A549 (cell line): ENCODE data around the gene RNF34. TPM values are rescaled to one million over a fixed set of nuclear protein-coding genes. Genes with fewer than 3 reads are reported as not detected.

Source experiments
- ATAC-seq, 2 experiments: fragments of 200-7000 bp in 1 of 2; fragments of >200 bp in 1 of 2; cut with Nextera tagmentation in 1 of 2; cut with Tn5 transposase in 1 of 2; 3 replicates each; pipeline versions ENCODE4 v1.8.0 to v1.9.1; 2018 to 2020; ENCODE audit warnings: mild to moderate bottlenecking in 1 of 2, moderate library complexity in 1 of 2
- CTCF ChIA-PET: fragments of 300-600 bp; sonication (Branson Sonifier 250); formaldehyde crosslinking; extraction: SDS; loops from one replicate; lab custom pipeline; 2021; ENCODE audit warnings: antibody characterized with exemption, inconsistent platforms; lab: Yijun Ruan, JAX
- POLR2A ChIA-PET: fragments of 350-600 bp; formaldehyde crosslinking; extraction: SDS; loops from one replicate; lab custom pipeline; 2021; ENCODE audit warnings: antibody characterized with exemption, inconsistent platforms; lab: Yijun Ruan, JAX
- DNase-seq, 2 experiments: peaks; one replicate each; pipeline versions ENCODE4 v3.0.0 to v3.0.0-alpha.2; 2011 to 2016; ENCODE audit warnings: low read depth in 1 of 2, low spot score in 1 of 2
- FAIRE-seq: peaks from 2 replicates; lab custom pipeline; 2011; peaks lifted over from hg19 to GRCh38; lab: Jason Lieb, UNC
- H3K27ac ChIP-seq, 2 experiments: fragments of >200 bp; sonication (Bioruptor Twin); formaldehyde crosslinking; 3 replicates each; pipeline ENCODE4 v1.5.1; 2016 to 2017
- H3K4me1 ChIP-seq: fragments of >200 bp; sonication (Bioruptor Twin); formaldehyde crosslinking; 3 replicates; pipeline ENCODE4 v1.6.1; 2016
- H3K4me2 ChIP-seq: fragments of >200 bp; sonication (Bioruptor Twin); formaldehyde crosslinking; 3 replicates; pipeline ENCODE4 v1.6.1; 2016
- H3K4me3 ChIP-seq: fragments of >200 bp; sonication (Bioruptor Twin); formaldehyde crosslinking; 3 replicates; pipeline ENCODE4 v1.5.1; 2016
- H3K9me3 ChIP-seq: fragments of >200 bp; sonication (Bioruptor Twin); formaldehyde crosslinking; 3 replicates; pipeline ENCODE4 v1.6.1; 2016
- BHLHE40 ChIP-seq: IDR thresholded peaks from 2 replicates; pipeline ENCODE4 v1.6.1; 2012; ENCODE audit warnings: low read depth, low read length, inconsistent platforms
- CEBPB ChIP-seq, 2 experiments: fragments of >200 bp in 1 of 2; sonication (Bioruptor Twin) in 1 of 2; formaldehyde crosslinking in 1 of 2; IDR thresholded peaks; 2 replicates each; pipeline ENCODE4 v1.6.1; 2012 to 2016
- CHD2 ChIP-seq: fragments of 150-350 bp; IDR thresholded peaks from 2 replicates; pipeline ENCODE4 v1.6.1; 2014; ENCODE audit warnings: low read length; ENCODE audit not compliant: partially characterized antibody
- E2F6 ChIP-seq: IDR thresholded peaks from 2 replicates; pipeline ENCODE4 v1.6.1; 2012; ENCODE audit warnings: low read depth, borderline replicate concordance
- EHMT2 ChIP-seq: fragments of 200-600 bp; sonication (generic); IDR thresholded peaks from 2 replicates; pipeline ENCODE4 v1.6.1; 2016; ENCODE audit warnings: antibody characterized with exemption, low read depth, mild to moderate bottlenecking, moderate library complexity
- ESRRA ChIP-seq: fragments of 150-350 bp; IDR thresholded peaks from 2 replicates; pipeline ENCODE4 v1.6.1; 2014; ENCODE audit warnings: mild to moderate bottlenecking, low read length, borderline replicate concordance
- FOSL2 ChIP-seq, 2 experiments: fragments of 450-650 bp in 1 of 2; fragments of >200 bp in 1 of 2; sonication (Bioruptor Twin) in 1 of 2; formaldehyde crosslinking; IDR thresholded peaks; 2 replicates each; pipeline versions ENCODE4 v1.5.0 to v1.6.1; 2016 to 2020; ENCODE audit warnings: mild to moderate bottlenecking in 1 of 2, moderate library complexity in 1 of 2
- FOXS1 ChIP-seq: fragments of 250-450 bp; sonication (Bioruptor Pico); IDR thresholded peaks from 2 replicates; pipeline ENCODE4 v1.5.0; 2020; ENCODE audit warnings: mild to moderate bottlenecking, moderate library complexity
- JUN ChIP-seq, 2 experiments: fragments of >200 bp; sonication (Bioruptor Twin); formaldehyde crosslinking; IDR thresholded peaks; 2 replicates in 1 of 2; 3 replicates in 1 of 2; pipeline ENCODE4 v1.6.1; 2016 to 2017
- KDM5A ChIP-seq: fragments of 200-600 bp; sonication (generic); IDR thresholded peaks from 2 replicates; pipeline ENCODE4 v1.6.1; 2016; ENCODE audit warnings: antibody characterized with exemption, mild to moderate bottlenecking
- MAX ChIP-seq: IDR thresholded peaks from 2 replicates; pipeline ENCODE4 v1.6.1; 2012
- MAZ ChIP-seq: fragments of 150-350 bp; IDR thresholded peaks from 2 replicates; pipeline ENCODE4 v1.6.1; 2014; ENCODE audit warnings: antibody characterized with exemption, low read depth, low read length, borderline replicate concordance
- NPAS2 ChIP-seq: fragments of 250-450 bp; sonication (Bioruptor Pico); IDR thresholded peaks from 2 replicates; pipeline ENCODE4 v1.8.0; 2022; ENCODE audit warnings: mild to moderate bottlenecking, moderate library complexity, borderline replicate concordance
- NR3C1 ChIP-seq: fragments of >200 bp; sonication (Bioruptor Twin); formaldehyde crosslinking; IDR thresholded peaks from 3 replicates; pipeline ENCODE4 v1.6.1; 2017
- PBX3 ChIP-seq: IDR thresholded peaks from 2 replicates; pipeline ENCODE4 v1.6.1; 2012
- PHF8 ChIP-seq: fragments of 200-600 bp; sonication (generic); IDR thresholded peaks from 2 replicates; pipeline ENCODE4 v1.6.1; 2016; ENCODE audit warnings: low read depth, mild to moderate bottlenecking, antibody characterized with exemption, moderate library complexity, borderline replicate concordance
- POLR2AphosphoS2 ChIP-seq: conservative IDR thresholded peaks from 2 replicates; pipeline ENCODE4 v1.6.1; 2012; ENCODE audit warnings: low read length, improper control_type of control experiment, inconsistent platforms
- RARB ChIP-seq: fragments of 250-450 bp; sonication (Bioruptor Pico); IDR thresholded peaks from 2 replicates; pipeline ENCODE4 v1.8.0; 2021; ENCODE audit warnings: mild to moderate bottlenecking, moderate library complexity
- REST ChIP-seq: fragments of 200-600 bp; sonication (generic); IDR thresholded peaks from 2 replicates; pipeline ENCODE4 v1.6.1; 2016; ENCODE audit warnings: antibody characterized with exemption, mild to moderate bottlenecking, moderate library complexity
- RFX5 ChIP-seq: fragments of 450-650 bp; IDR thresholded peaks from 2 replicates; pipeline ENCODE4 v1.7.1; 2014; ENCODE audit warnings: antibody characterized with exemption, mild to moderate bottlenecking, moderate library complexity
- ZC3H11A ChIP-seq: fragments of 450-650 bp; IDR thresholded peaks from 2 replicates; pipeline ENCODE4 v1.6.1; 2014; ENCODE audit warnings: antibody characterized with exemption, mild to moderate bottlenecking
- ZNF302 ChIP-seq: fragments of 250-450 bp; sonication (Bioruptor Pico); IDR thresholded peaks from 2 replicates; pipeline ENCODE4 v1.9.0; 2021; ENCODE audit warnings: inconsistent platforms, mild to moderate bottlenecking, moderate library complexity
- WGBS: methylation state at CpG from one replicate; pipeline ENCODE4 v1.1.6; 2017; ENCODE audit errors: missing lambda C conversion rate; 5-methylcytosine and 5-hydroxymethylcytosine counted together
- polyA plus RNA-seq, 4 experiments: library from polyadenylated mRNA; depleted of rRNA in 3 of 4; stranded (reverse); fragments of >200 nt; fragmentation: RNase III in 1 of 4; extraction: RNeasy Plus Mini Kit Qiagen cat#74134 plus additional on column Dnase treatment in 1 of 4; gene quantifications; 2 replicates in 3 of 4; 3 replicates in 1 of 4; pipeline ENCODE4 v1.2.3, GENCODE V29; 2011 to 2017

The RNF34 gene
- polyA plus RNA-seq, 2 of the 4 experiments (the other 2 are of a cell fraction): 44.5 to 59.4 TPM

- DNase-seq: no peak
- no peak for FAIRE-seq
- 88% methylated on average over 18 of the region's 18 CpGs for WGBS
- Histone ChIP-seq H3K4me2 (no peak overlapping the region), H3K4me3 (no peak overlapping the region), H3K4me1 (no peaks in the 10 kb centered on the region), H3K27ac (no peak overlapping the region), H3K9me3 (no peaks in the 10 kb centered on the region)
- ChIA-PET POLR2A (no interaction called here), CTCF (interaction anchor here (1.1 to 9.3 kb wide), 2 partner anchors 8 to 12 kb away, joined by 4 to 75 read pairs; no protein-coding TSS in a partner anchor)
- TF ChIP-seq ESRRA (no peak), MAZ (no peak), JUN (IDR thresholded peaks at IDR 0.05) (no peak), ZNF302 (CRISPR knock-in tag) (no peak), KDM5A (no peak), EHMT2 (no peak), CHD2 (no peak), CEBPB (IDR thresholded peaks at IDR 0.05) (no peak), RARB (no peak), E2F6 (no peak), REST (no peak), PBX3 (no peak), PHF8 (no peak), MAX (no peak)
- no peak; a peak in 1 of 6 replicates for ATAC-seq
These were observed 53.7 kb downstream of the RNF34 start for GRCh38 chr12:121453629-121454028.

- no peak for TF ChIP-seq FOSL2 (IDR thresholded peaks at IDR 0.05)
- TF ChIP-seq FOSL2 (CRISPR knock-in tag; IDR thresholded peaks at IDR 0.05): no peak
- TF ChIP-seq NR3C1: no peak
- no peak for TF ChIP-seq ZC3H11A
- no peak for TF ChIP-seq MAZ
- TF ChIP-seq BHLHE40: no peak
- no peak for TF ChIP-seq FOXS1 (CRISPR knock-in tag)
- no peak for TF ChIP-seq NPAS2 (CRISPR knock-in tag)
- no peak for TF ChIP-seq RFX5
- no peak for TF ChIP-seq JUN (IDR thresholded peaks at IDR 0.05)
- TF ChIP-seq POLR2AphosphoS2: no peak
- Histone ChIP-seq H3K4me1 (no peaks in the 10 kb centered on the region), H3K9me3 (no peaks in the 10 kb centered on the region), H3K4me3 (no peak overlapping the region), H3K27ac (no peak overlapping the region), H3K4me2 (no peak overlapping the region)
- DNase-seq (no peak), ATAC-seq (no peak), FAIRE-seq (no peak)
- ChIA-PET POLR2A (no interaction called here), CTCF (interaction anchor here (0.9 to 9.3 kb wide), 4 partner anchors 9 to 235 kb away, joined by 3 to 75 read pairs (median 4); no protein-coding TSS in a partner anchor)
- WGBS: 84% methylated on average over 6 of the region's 6 CpGs
These were observed 55.0 kb downstream of the RNF34 start for GRCh38 chr12:121454921-121455320.
